Stomach (tissue), 4 donors: ENCODE results near the gene PIWIL1.

Experiments
- CTCF ChIP-seq, 7 experiments: fragments of 450-650 bp in 4 of 7; fragments of 200-600 bp in 3 of 7; sonication (generic) in 3 of 7; IDR thresholded peaks; one replicate each; pipeline ENCODE4 v1.5.1; 2016 to 2019; ENCODE audit warnings: antibody characterized with exemption in 7 of 7, control low read depth in 2 of 7, mild to moderate bottlenecking in 1 of 7
- EP300 ChIP-seq: sonication (generic); formaldehyde crosslinking; IDR thresholded peaks from one replicate; pipeline ENCODE4 v1.6.1; 2017; ENCODE audit warnings: antibody characterized with exemption
- POLR2A ChIP-seq, 4 donors: fragments of 450-650 bp; IDR thresholded peaks; one replicate each; pipeline ENCODE4 v1.6.1; 2016; ENCODE audit warnings: antibody characterized with exemption in 4 of 4, control low read depth in 2 of 4, mild to moderate bottlenecking in 1 of 4, moderate library complexity in 1 of 4
- POLR2AphosphoS5 ChIP-seq, 3 donors: sonication (generic); formaldehyde crosslinking; IDR thresholded peaks; one replicate each; pipeline ENCODE4 v1.6.1; 2016; ENCODE audit warnings: antibody characterized with exemption in 3 of 3

DNA sequence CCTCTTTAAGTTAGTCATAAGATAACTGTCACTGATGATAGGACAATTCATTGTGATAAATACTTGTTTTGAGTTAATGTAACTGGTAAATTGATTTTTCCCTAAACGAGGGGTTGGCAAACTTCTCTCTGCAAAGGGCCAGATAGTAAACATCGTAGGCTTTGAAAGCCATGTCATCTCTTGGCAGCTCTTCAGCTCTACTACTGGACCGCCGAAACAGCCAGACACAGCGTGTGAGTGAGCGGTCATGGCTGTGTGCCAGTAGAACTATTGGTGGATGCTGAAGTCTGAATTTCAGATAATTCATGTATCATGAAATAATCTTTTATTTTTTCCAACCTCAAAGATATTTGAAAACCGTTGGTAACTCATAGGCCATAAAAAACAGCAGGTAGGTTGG lies 9.9 kb downstream of the PIWIL1 start:
- TF ChIP-seq CTCF (IDR thresholded peaks at IDR 0.05) = no peak
- TF ChIP-seq EP300 = no peak
- TF ChIP-seq POLR2A (IDR thresholded peaks at IDR 0.05) = no peak
- TF ChIP-seq POLR2AphosphoS5 (IDR thresholded peaks at IDR 0.05) = no peak
